NK-92 (cell line): ENCODE results near the gene ZNF862.
"Not testable (repeated sequence)": the region's sequence is repeated elsewhere in the genome, so short reads cannot be mapped to it uniquely, and the experiment has no call there.

ENCODE experiments used
- DNase-seq: peaks from one replicate; lab custom pipeline; 2025; ENCODE audit not compliant: unreplicated experiment; lab: John Stamatoyannopoulos, UW

Gene ZNF862

DNA sequence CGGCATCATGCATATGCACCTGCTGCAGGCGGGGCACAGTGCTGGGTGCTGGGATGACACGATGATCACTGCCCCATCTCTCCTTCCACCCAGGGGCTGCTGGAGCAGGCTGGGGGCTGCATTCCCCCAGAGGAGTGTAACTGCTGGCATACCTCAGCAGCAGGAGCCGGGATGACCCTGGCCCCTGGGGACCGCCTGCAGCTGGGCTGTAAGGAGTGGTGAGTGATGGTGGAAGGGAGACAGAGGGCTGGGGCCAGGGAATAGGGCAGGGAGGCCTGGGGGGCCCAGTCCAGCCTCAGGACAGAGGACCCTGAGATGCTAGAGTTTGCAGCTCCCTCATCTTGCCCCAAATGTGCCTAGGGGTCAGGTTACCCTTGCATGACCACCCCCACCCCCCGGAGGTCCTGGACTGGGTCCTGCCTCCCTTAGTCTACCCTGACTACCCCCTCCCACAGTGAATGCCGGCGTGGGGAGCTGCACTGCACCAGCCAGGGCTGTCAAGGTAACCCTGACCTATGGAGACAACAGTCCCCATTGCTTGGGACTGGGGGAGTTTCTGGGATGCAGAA lies 14.5 kb upstream of the ZNF862 start:
- no peak for DNase-seq

DNA sequence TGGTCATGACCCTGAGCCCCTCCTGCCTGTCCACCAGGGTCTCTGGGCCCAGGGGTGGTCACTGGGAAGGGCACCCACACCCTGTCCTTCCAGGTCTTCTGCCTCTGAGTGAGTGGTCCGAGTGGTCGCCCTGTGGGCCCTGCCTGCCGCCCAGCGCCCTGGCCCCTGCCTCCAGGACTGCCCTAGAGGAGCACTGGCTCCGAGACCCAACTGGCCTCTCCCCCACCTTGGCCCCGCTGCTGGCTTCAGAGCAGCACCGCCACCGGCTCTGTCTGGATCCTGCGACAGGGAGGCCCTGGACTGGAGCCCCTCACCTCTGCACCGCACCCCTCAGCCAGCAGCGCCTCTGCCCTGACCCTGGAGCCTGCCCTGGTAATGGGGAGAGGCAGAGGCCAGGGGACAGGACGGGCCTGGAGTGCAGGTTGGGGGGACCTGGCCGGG lies 13.9 kb upstream of the ZNF862 start:
- DNase-seq: no peak

DNA sequence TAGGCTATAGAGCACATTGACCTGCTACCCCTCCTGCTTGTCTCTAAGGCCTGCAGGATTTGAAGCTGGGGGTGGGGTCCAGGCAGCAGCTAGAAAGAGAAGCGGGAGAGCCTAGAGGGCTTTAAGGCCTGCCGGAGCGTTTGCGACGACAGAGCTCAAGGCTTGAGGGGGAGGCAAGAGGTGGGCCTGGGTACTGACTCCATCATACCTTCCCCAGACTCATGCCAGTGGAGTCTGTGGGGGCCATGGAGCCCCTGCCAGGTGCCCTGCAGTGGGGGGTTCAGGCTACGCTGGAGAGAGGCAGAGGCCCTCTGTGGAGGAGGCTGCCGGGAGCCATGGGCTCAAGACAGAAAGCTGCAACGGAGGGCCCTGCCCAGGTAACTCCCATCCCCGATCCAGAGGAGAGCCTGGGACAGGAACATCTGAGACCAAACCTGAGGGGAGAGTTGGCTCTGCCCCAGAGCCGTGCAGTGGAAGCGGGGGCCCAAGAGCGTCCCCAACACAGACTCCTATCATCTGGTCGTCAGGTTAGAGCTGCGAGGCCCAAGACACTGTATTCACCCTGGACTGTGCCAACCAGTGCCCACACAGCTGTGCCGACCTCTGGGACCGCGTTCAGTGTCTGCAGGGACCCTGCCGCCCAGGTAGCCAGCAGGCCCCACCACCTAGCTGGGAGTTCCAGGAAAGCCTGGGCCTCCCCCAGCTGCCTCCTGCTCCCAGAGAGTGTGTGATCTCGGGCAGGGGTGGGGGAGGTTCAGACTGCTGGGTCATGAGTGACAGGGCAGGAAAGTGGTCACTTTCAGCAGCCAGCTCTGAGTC lies 13.2 kb upstream of the ZNF862 start:
- DNase-seq: no peak

- DNase-seq: no peak
Observed at GRCh38 chr7:149825567-149826343, 12.4 kb upstream of the ZNF862 start.

DNA sequence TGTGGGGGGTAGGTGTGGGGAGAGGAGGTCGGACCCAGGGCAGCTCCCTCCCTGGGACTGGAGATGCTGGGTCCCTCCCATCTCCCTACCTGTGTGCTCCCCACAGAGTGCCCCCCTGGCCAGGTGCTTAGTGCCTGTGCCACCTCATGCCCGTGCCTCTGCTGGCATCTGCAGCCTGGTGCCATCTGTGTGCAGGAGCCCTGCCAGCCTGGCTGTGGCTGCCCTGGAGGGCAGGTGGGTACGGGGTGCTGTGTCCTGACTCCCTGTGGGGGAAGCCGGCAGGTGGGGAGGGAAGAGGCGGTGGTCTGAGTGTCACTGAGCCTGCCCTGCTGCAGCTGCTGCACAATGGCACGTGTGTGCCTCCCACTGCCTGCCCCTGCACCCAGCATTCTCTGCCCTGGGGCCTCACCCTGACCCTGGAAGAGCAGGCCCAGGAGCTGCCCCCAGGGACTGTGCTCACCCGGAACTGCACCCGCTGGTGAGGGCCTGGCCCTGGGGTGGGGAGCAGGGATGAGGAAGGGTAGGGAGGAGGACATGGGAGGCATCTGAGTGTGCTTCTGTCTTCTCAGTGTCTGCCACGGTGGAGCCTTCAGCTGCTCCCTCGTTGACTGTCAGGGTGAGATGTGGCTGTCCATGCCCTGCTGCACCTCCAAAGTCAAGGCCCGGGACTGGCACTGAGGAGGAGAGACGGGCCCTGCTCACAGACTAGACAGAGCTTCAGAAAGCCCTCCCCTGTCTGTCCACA lies 11.7 kb upstream of the ZNF862 start:
- DNase-seq: no peak

- DNase-seq: no peak
Observed at GRCh38 chr7:149827089-149827981, 10.8 kb upstream of the ZNF862 start.

GRCh38 chr7:149828357-149829309 lies 9.5 kb upstream of the ZNF862 start:
- DNase-seq: no peak

- DNase-seq: not testable (repeated sequence)
Observed at GRCh38 chr7:149830527-149830926, 7.6 kb upstream of the ZNF862 start.

DNA sequence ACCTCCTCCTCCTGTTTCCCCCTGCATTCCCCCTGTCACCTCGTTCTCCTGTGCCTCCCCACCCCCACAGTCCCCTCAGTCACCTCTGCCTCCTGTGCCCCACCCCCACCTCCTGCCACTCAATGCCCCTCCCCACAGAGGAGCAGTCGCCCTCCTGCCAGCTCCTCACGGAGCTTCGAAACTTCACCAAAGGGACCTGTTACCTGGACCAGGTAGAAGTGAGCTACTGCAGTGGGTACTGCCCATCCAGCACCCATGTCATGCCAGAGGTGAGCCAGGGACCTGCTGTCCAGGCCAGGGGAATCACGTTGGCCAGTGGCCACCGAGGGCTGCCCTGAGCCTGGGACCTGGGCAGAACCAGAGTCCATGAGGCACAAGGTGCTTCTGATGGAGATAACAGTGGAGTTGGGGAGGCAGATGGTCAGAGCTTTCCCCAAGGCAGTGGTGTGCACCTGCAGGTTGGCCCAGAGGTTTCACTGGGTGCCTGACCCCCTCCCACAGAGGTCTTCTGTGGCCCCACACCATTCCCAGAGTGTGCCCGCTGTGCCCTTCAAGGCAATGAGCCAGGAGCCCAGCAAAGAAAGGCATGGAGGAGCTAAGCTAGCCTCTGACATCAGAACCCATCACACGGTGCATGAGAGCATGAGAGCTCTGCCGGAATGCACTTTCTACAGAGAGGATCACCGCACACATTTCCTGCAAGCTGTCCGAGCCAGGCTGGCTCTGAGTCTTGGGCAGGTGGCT lies 7.0 kb upstream of the ZNF862 start:
- no peak for DNase-seq

DNA sequence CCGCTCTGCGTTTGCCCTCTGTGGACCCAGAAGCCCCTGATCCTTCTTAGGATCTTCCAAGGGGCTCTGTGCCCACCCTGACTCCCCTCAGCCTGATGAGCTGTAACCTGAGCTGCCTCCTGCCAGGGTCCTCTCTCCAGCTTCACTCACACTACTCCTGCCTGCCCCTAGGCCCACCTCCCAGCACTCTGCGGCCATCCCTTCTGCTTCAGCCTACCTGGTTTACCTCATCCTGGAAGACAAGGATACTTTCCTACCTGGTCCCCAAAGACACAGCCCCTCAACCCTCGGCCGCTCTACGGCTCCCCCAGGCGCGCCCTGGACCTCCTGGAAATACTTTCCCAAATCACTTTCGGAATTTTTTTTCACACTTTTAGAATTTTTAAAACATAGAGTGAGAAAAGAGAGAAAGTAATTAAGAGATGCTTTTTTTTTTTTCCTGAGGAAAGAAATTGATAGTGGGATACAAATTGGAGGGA lies 6.4 kb upstream of the ZNF862 start:
- no peak for DNase-seq

GRCh38 chr7:149832332-149833041 lies 5.7 kb upstream of the ZNF862 start:
- DNase-seq: no peak

DNA sequence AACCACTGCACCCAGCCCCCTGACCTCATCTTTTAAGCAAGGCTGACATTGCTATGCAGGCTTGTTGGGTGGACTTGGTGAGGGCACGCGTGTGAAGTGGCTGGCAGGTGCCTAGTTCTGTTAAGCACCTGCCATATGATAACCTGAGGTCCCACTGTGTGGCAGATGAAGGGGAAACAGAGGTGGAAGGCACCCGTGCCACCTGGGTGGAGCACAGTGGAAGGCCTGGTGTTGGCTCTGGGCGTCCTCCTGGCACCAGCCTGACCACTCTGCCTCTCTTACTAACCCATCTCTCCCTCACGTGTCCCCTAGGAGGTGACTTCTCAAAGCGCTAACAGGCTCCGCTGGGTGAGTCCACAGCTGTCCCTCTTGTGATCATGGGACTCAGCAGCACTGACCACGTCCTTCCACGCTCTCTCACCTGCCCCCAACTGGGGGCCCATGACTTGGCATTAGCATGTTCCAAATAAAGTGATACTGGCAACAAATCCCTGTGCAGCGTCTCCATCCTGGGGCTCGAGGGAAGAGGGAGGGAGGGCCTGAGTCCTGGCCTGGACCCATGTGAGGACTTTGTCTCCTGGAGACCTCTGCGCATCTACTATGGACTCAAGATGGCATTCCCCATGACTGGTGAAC lies 4.6 kb upstream of the ZNF862 start:
- DNase-seq: no peak

- DNase-seq: no peak
Observed at GRCh38 chr7:149834601-149835000, 3.6 kb upstream of the ZNF862 start.

DNA sequence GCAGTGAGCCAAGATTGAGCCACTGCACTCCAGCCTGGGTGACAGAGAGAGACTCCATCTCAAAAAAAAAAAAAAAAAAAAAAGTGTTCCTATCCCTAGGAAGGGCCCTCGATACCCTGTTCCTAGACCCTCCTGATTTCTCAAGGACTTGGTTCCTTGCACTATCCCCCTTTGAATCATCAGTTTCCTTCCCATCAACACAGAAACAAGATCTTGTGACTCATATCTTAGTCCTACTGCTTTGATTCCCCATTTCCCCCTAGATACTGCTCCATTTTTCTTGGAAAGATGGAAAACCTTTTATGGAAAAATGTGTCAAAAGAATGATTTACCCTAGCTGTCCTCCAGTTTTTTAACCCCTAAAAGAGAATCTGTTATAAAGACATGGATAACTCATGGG lies 1.7 kb upstream of the ZNF862 start:
- no peak for DNase-seq

GRCh38 chr7:149837564-149838223 lies 481 bp upstream of the ZNF862 start:
- no peak for DNase-seq

GRCh38 chr7:149838992-149839408 lies 825 bp downstream of the ZNF862 start:
- DNase-seq: no peak

GRCh38 chr7:149839933-149840332 lies 1.8 kb downstream of the ZNF862 start:
- no peak for DNase-seq
